Endothelial cell of umbilical vein (primary cell): ENCODE results near the gene DHX9. TPM values are rescaled to one million over a fixed set of nuclear protein-coding genes. Genes with fewer than 3 reads are reported as not detected.

Experiments
- BruUV-seq: library from RNA; stranded (reverse); fragments of 400-500 nt; replicated peaks from 2 replicates; lab custom pipeline; 2021; lab: Mats Ljungman, UMichigan
- CTCF ChIA-PET: fragments of 300-600, 350-600 bp; sonication (Branson Sonifier 250); formaldehyde crosslinking; loops from one replicate; lab custom pipeline; 2021; ENCODE audit warnings: antibody characterized with exemption, inconsistent platforms; lab: Charles Lee
- POLR2A ChIA-PET: fragments of 300-600, 350-600 bp; sonication (Branson Sonifier 250); formaldehyde crosslinking; loops from one replicate; lab custom pipeline; 2021; ENCODE audit warnings: antibody characterized with exemption, inconsistent platforms; lab: Charles Lee
- DNase-seq: peaks from one replicate; pipeline ENCODE4 v3.0.0-alpha.2; 2011; ENCODE audit warnings: low read depth, low spot score
- FAIRE-seq: peaks from 2 replicates; lab custom pipeline; 2011; peaks lifted over from hg19 to GRCh38; lab: Jason Lieb, UNC
- H2AFZ ChIP-seq: 2 replicates; pipeline ENCODE4 v1.6.0; 2012; ENCODE audit warnings: low read depth, low read length, control low read depth, inconsistent platforms
- H3K27ac ChIP-seq: 2 replicates; pipeline ENCODE4 v1.5.1; 2011; ENCODE audit warnings: low read depth, mild to moderate bottlenecking, control low read depth, low read length, moderate library complexity; ENCODE audit not compliant: insufficient read depth
- H3K27me3 ChIP-seq, 2 experiments: 2 replicates each; pipeline versions ENCODE4 v1.6.0 to v1.6.1; 2011; ENCODE audit warnings: low read length in 2 of 2, mixed read lengths in 1 of 2; ENCODE audit not compliant: control insufficient read depth in 2 of 2, insufficient read depth in 2 of 2
- H3K36me3 ChIP-seq, 2 experiments: 2 replicates in 1 of 2; 3 replicates in 1 of 2; pipeline ENCODE4 v1.5.1; 2011; ENCODE audit warnings: low read length in 2 of 2, mild to moderate bottlenecking in 1 of 2, moderate library complexity in 1 of 2; ENCODE audit not compliant: control insufficient read depth in 2 of 2, insufficient read depth in 2 of 2; ENCODE audit errors: extremely low read depth in 1 of 2
- H3K4me1 ChIP-seq: 3 replicates; pipeline ENCODE4 v1.5.1; 2011; ENCODE audit warnings: mild to moderate bottlenecking, low read length; ENCODE audit not compliant: control insufficient read depth, insufficient read depth; ENCODE audit errors: extremely low read depth
- H3K4me2 ChIP-seq: 2 replicates; pipeline ENCODE4 v1.6.1; 2011; ENCODE audit warnings: low read length, control low read depth, mixed read lengths; ENCODE audit not compliant: insufficient read depth
- H3K4me3 ChIP-seq, 3 experiments: fragments of 200-600 bp in 1 of 3; sonication (generic), shearing (Covaris generic) in 1 of 3; replicated peaks in 1 of 3; 2 replicates each; pipeline ENCODE4 v1.5.1; 2011 to 2016; ENCODE audit warnings: control low read depth in 3 of 3, low read length in 3 of 3, mild to moderate bottlenecking in 2 of 3, inconsistent platforms in 1 of 3, low read depth in 1 of 3, moderate library complexity in 1 of 3; ENCODE audit not compliant: insufficient read depth in 1 of 3
- H3K79me2 ChIP-seq: 2 replicates; pipeline ENCODE4 v1.6.0; 2012; ENCODE audit warnings: low read length, inconsistent platforms; ENCODE audit not compliant: control insufficient read depth, insufficient read depth
- H3K9ac ChIP-seq: replicated peaks from 2 replicates; pipeline ENCODE3; 2011; ENCODE audit warnings: low read length, control low read depth; ENCODE audit not compliant: insufficient read depth; ENCODE audit errors: extremely low read depth
- H3K9me1 ChIP-seq: replicated peaks from 3 replicates; pipeline ENCODE4 v1.6.0; 2011; ENCODE audit warnings: mild to moderate bottlenecking, low read length; ENCODE audit not compliant: control insufficient read depth, insufficient read depth; ENCODE audit errors: extremely low read depth
- H3K9me3 ChIP-seq: replicated peaks from 2 replicates; pipeline ENCODE4 v1.5.1; 2012; ENCODE audit warnings: low read length, inconsistent platforms; ENCODE audit not compliant: control insufficient read depth, insufficient read depth
- H4K20me1 ChIP-seq: replicated peaks from 2 replicates; pipeline ENCODE3; 2011; ENCODE audit warnings: mild to moderate bottlenecking, low read length; ENCODE audit not compliant: control insufficient read depth, insufficient read depth; ENCODE audit errors: extremely low read depth
- EZH2 ChIP-seq: IDR thresholded peaks from 2 replicates; pipeline ENCODE4 v1.6.1; 2012; ENCODE audit warnings: borderline replicate concordance, low read depth, mild to moderate bottlenecking, moderate library complexity, low read length, inconsistent platforms; ENCODE audit not compliant: severe bottlenecking
- FOS ChIP-seq: IDR thresholded peaks from 2 replicates; pipeline ENCODE4 v1.6.1; 2011; ENCODE audit warnings: mild to moderate bottlenecking, low read length, moderate library complexity, borderline replicate concordance; ENCODE audit not compliant: insufficient read depth
- GATA2 ChIP-seq: IDR thresholded peaks from 2 replicates; pipeline ENCODE4 v1.7.0; 2011; ENCODE audit warnings: low read depth, mild to moderate bottlenecking, moderate library complexity, mixed read lengths, low read length; ENCODE audit not compliant: insufficient read length, insufficient read depth
- JUN ChIP-seq: IDR thresholded peaks from 2 replicates; pipeline ENCODE4 v1.6.1; 2011; ENCODE audit warnings: borderline replicate concordance, low read depth; ENCODE audit not compliant: insufficient read length, insufficient read depth
- MYC ChIP-seq: IDR thresholded peaks from one replicate; pipeline ENCODE4 v1.6.1; 2011; ENCODE audit warnings: mild to moderate bottlenecking, low read depth, low read length
- POLR2A ChIP-seq: IDR thresholded peaks from 2 replicates; pipeline ENCODE4 v1.6.1; 2012; ENCODE audit warnings: low read depth, mild to moderate bottlenecking, control low read depth, low read length
- POLR2AphosphoS5 ChIP-seq: IDR thresholded peaks from 2 replicates; pipeline ENCODE4 v1.6.1; 2012; ENCODE audit warnings: low read depth, mild to moderate bottlenecking, control low read depth, low read length, moderate library complexity; ENCODE audit not compliant: insufficient read depth
- dilution Hi-C: fragments of 300-500 bp; cut with MboI; formaldehyde crosslinking; loops from one replicate; pipeline ENCODE4 v1.15.0; 2019; ENCODE audit warnings: low sequenced_read_pairs; ENCODE audit not compliant: extremely low pct_ligation_motif_present
- intact Hi-C: fragments of 100-400 bp; cut with micrococcal nuclease; formaldehyde crosslinking; loops from one replicate; pipeline ENCODE4 v1.10.0; 2022
- polyA plus RNA-seq, 4 experiments: library from polyadenylated mRNA; depleted of rRNA in 3 of 4; stranded (reverse) in 3 of 4; unstranded in 1 of 4; fragments of >200 nt; gene quantifications; 2 replicates each; pipeline versions ENCODE4 v1.2.1 to v1.2.3, GENCODE V29; 2011 to 2012; ENCODE audit warnings: missing spikeins in 1 of 4
- total RNA-seq: library from RNA; stranded (reverse); gene quantifications from 2 replicates; pipeline ENCODE4 v1.2.3, GENCODE V29; 2021
- TF ChIP-seq, protein P1 (sequence below): IDR thresholded peaks from 2 replicates; pipeline ENCODE4 v1.6.1; 2011; ENCODE audit not compliant: insufficient read depth, insufficient read length
- TF ChIP-seq, protein P2 (sequence below), 2 donors: IDR thresholded peaks; 1 replicate in 1 of 2; 2 replicates in 1 of 2; pipeline ENCODE4 v1.5.1; 2011; ENCODE audit warnings: low read length in 2 of 2, mild to moderate bottlenecking in 2 of 2, moderate library complexity in 2 of 2, control low read depth in 1 of 2, inconsistent platforms in 1 of 2, low read depth in 1 of 2; ENCODE audit not compliant: insufficient read depth in 1 of 2; ENCODE audit errors: extremely low read depth in 1 of 2

DHX9 gene
- total and polyA plus RNA-seq, 2 donors (not counting 3 experiments of a cell fraction or from before 2014, with no cell fraction given): 142 to 220 TPM

DNA sequence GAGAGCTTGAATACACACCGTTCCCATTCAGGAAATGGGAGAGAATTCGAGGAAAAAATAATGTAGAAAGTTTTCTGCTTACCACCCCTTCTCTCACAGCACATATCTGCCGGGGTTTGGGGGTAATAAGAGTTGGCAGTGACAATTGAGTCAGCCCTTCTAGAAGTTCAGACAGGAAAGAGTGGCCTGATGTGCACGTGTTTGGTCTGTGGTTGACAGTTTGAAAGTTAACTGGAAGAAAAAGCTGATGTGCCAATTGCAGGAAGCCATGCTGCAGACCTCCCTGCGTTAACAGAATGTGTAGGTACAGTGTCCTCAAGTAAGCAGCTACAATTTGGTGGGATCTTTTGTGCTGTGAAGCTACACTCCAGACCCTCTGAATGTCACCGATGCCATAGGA lies 50.9 kb downstream of the DHX9 start:
- Histone ChIP-seq H2AFZ (no peak overlapping the region), H4K20me1 (no peaks in the 10 kb centered on the region), H3K9me3 (no peaks in the 10 kb centered on the region), H3K9me1 (no peaks in the 10 kb centered on the region), H3K4me3 (no peak overlapping the region), H3K27ac (no peak overlapping the region), H3K36me3 (peaks cover 13 to 36% of the 10 kb centered on the region in 2 experiments), H3K4me1 (peaks cover 2% of the 10 kb centered on the region), H3K79me2 (no peaks in the 10 kb centered on the region), H3K9ac (no peak overlapping the region), H3K27me3 (no peaks in the 10 kb centered on the region), H3K4me2 (no peak overlapping the region)
- intact Hi-C loops (loop anchor here (5.0 kb wide), 1 partner anchor 38 kb away; no protein-coding TSS in a partner anchor), dilution Hi-C loops (no loop called here)
- TF ChIP-seq, protein P1, sequence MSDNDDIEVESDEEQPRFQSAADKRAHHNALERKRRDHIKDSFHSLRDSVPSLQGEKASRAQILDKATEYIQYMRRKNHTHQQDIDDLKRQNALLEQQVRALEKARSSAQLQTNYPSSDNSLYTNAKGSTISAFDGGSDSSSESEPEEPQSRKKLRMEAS: no peak
- no peak for TF ChIP-seq EZH2
- TF ChIP-seq JUN: no peak
- no peak for TF ChIP-seq FOS
- TF ChIP-seq POLR2A: peak; percentile 5
- DNase-seq (no peak), FAIRE-seq (no peak)
- BruUV-seq: no TSS peak
- CTCF ChIA-PET: interaction anchor here (1.1 to 1.2 kb wide), 2 partner anchors 9 to 73 kb away, joined by 3 to 7 read pairs; no protein-coding TSS in a partner anchor
- POLR2A ChIA-PET: no interaction called here

DNA sequence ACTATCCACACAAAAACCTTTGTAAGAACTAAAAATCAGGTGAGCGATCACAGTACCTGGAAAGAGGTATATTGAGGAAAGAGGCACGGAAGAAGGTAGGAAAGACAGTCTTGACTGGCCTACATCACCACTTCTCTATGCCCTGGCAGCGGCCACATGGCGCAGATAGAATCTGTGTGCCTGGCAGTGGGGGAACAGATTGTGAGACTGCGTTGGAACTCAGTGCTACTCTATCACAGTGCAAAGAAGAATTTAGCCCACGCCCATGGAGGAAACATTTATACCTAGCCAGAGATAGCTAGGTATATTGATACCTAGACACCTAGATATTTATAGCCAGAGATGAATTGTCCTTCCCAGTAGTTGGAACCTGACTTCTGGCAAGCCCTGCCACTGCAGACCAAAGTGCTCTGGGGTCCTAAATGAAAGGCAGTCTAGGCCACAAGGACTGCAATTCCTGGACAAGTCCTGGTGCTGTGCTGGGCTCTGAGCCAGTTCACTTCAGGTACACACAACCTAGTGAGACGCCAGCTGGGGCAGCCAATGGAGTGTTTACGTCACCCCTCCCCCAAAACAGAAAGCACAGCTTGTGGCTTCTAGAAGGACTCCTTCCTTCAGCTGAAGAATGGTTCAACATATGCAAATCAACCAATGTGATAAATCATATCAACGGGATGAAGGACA lies 51.9 kb downstream of the DHX9 start:
- dilution Hi-C loops: no loop called here
- no TSS peak for BruUV-seq
- Histone ChIP-seq H3K9me1 (no peaks in the 10 kb centered on the region), H4K20me1 (no peaks in the 10 kb centered on the region), H3K4me3 (no peak overlapping the region), H3K4me1 (peaks cover 2% of the 10 kb centered on the region), H3K9me3 (no peaks in the 10 kb centered on the region), H3K4me2 (no peak overlapping the region), H3K36me3 (peaks cover 8 to 28% of the 10 kb centered on the region in 2 experiments), H2AFZ (no peak overlapping the region), H3K9ac (no peak overlapping the region), H3K79me2 (no peaks in the 10 kb centered on the region), H3K27me3 (no peaks in the 10 kb centered on the region), H3K27ac (no peak overlapping the region)
- CTCF ChIA-PET: no interaction called here
- TF ChIP-seq, protein P1: no peak
- TF ChIP-seq GATA2 (no peak), POLR2A (no peak), JUN (no peak), FOS (no peak), MYC (no peak), POLR2AphosphoS5 (no peak), EZH2 (no peak)
- TF ChIP-seq, protein P2, sequence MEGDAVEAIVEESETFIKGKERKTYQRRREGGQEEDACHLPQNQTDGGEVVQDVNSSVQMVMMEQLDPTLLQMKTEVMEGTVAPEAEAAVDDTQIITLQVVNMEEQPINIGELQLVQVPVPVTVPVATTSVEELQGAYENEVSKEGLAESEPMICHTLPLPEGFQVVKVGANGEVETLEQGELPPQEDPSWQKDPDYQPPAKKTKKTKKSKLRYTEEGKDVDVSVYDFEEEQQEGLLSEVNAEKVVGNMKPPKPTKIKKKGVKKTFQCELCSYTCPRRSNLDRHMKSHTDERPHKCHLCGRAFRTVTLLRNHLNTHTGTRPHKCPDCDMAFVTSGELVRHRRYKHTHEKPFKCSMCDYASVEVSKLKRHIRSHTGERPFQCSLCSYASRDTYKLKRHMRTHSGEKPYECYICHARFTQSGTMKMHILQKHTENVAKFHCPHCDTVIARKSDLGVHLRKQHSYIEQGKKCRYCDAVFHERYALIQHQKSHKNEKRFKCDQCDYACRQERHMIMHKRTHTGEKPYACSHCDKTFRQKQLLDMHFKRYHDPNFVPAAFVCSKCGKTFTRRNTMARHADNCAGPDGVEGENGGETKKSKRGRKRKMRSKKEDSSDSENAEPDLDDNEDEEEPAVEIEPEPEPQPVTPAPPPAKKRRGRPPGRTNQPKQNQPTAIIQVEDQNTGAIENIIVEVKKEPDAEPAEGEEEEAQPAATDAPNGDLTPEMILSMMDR (IDR thresholded peaks at IDR 0.05; ENCODE audit: extremely low read depth in 1 of 2, insufficient read depth in 1 of 2, low read depth in 1 of 2, low read length in 2 of 2): no peak
- FAIRE-seq (no peak), DNase-seq (no peak)
- intact Hi-C loops: no loop called here
- POLR2A ChIA-PET: no interaction called here
